Measurements from ENCODE around the gene RNF5.

DNA sequence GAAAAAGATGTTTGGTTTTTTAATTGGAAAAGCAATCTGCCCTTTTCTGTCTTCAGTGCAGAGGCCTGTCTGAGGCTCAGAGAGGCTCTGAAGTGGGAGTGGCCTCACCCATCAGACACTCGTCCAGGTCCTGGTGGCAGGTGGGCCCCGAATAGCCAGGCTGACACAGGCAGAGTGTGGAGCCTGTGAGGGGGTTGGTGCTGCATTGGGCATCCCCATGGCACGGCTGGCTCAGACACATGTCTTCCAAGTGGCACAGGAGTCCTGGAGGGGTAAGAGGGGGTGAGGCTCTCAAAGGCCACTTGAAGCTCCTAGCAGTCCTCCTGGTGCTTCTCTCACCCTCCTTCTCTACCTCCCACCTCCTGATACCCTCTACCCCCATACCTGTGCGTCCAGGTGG lies 41.8 kb downstream of the RNF5 start:
- TF ChIP-seq, protein P1, sequence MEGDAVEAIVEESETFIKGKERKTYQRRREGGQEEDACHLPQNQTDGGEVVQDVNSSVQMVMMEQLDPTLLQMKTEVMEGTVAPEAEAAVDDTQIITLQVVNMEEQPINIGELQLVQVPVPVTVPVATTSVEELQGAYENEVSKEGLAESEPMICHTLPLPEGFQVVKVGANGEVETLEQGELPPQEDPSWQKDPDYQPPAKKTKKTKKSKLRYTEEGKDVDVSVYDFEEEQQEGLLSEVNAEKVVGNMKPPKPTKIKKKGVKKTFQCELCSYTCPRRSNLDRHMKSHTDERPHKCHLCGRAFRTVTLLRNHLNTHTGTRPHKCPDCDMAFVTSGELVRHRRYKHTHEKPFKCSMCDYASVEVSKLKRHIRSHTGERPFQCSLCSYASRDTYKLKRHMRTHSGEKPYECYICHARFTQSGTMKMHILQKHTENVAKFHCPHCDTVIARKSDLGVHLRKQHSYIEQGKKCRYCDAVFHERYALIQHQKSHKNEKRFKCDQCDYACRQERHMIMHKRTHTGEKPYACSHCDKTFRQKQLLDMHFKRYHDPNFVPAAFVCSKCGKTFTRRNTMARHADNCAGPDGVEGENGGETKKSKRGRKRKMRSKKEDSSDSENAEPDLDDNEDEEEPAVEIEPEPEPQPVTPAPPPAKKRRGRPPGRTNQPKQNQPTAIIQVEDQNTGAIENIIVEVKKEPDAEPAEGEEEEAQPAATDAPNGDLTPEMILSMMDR (IDR thresholded peaks at IDR 0.05) = no peak
- no peak for TF ChIP-seq POLR2A (IDR thresholded peaks at IDR 0.05)

Measured in esophagus squamous epithelium (tissue), 4 donors.